Ishikawa (cell line): ENCODE results near the gene S100A13.

ENCODE experiments used
- CEBPB ChIP-seq: IDR thresholded peaks from 2 replicates; pipeline ENCODE4 v1.6.1; 2012
- CREB1 ChIP-seq: IDR thresholded peaks from 2 replicates; pipeline ENCODE4 v1.6.1; 2012; ENCODE audit warnings: low read depth
- EGR1 ChIP-seq: IDR thresholded peaks from 2 replicates; pipeline ENCODE4 v1.6.1; 2012
- EP300 ChIP-seq: IDR thresholded peaks from 2 replicates; pipeline ENCODE4 v1.6.1; 2012; ENCODE audit warnings: borderline replicate concordance
- FOXM1 ChIP-seq: IDR thresholded peaks from 2 replicates; pipeline ENCODE4 v1.6.1; 2012; ENCODE audit warnings: low read depth, borderline replicate concordance
- MAX ChIP-seq: IDR thresholded peaks from 2 replicates; pipeline ENCODE4 v1.6.1; 2012
- RAD21 ChIP-seq: IDR thresholded peaks from 2 replicates; pipeline ENCODE4 v1.6.1; 2012; ENCODE audit warnings: low read depth
- TAF1 ChIP-seq: IDR thresholded peaks from 2 replicates; pipeline ENCODE4 v1.6.1; 2012; ENCODE audit warnings: low read depth, mild to moderate bottlenecking
- ZBTB7A ChIP-seq: IDR thresholded peaks from 2 replicates; pipeline ENCODE4 v1.6.1; 2012; ENCODE audit warnings: low read depth
- TF ChIP-seq, protein P1 (sequence below): IDR thresholded peaks from 2 replicates; pipeline ENCODE4 v1.6.1; 2012
- TF ChIP-seq, protein P2 (sequence below): IDR thresholded peaks from 2 replicates; pipeline ENCODE4 v1.6.1; 2012; ENCODE audit warnings: low read depth, mild to moderate bottlenecking

GRCh38 chr1:153610334-153610733 lies 17.0 kb downstream of the S100A13 start:
- TF ChIP-seq, protein P1, sequence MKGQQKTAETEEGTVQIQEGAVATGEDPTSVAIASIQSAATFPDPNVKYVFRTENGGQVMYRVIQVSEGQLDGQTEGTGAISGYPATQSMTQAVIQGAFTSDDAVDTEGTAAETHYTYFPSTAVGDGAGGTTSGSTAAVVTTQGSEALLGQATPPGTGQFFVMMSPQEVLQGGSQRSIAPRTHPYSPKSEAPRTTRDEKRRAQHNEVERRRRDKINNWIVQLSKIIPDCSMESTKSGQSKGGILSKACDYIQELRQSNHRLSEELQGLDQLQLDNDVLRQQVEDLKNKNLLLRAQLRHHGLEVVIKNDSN: no peak
- TF ChIP-seq EP300: no peak
- TF ChIP-seq, protein P2, sequence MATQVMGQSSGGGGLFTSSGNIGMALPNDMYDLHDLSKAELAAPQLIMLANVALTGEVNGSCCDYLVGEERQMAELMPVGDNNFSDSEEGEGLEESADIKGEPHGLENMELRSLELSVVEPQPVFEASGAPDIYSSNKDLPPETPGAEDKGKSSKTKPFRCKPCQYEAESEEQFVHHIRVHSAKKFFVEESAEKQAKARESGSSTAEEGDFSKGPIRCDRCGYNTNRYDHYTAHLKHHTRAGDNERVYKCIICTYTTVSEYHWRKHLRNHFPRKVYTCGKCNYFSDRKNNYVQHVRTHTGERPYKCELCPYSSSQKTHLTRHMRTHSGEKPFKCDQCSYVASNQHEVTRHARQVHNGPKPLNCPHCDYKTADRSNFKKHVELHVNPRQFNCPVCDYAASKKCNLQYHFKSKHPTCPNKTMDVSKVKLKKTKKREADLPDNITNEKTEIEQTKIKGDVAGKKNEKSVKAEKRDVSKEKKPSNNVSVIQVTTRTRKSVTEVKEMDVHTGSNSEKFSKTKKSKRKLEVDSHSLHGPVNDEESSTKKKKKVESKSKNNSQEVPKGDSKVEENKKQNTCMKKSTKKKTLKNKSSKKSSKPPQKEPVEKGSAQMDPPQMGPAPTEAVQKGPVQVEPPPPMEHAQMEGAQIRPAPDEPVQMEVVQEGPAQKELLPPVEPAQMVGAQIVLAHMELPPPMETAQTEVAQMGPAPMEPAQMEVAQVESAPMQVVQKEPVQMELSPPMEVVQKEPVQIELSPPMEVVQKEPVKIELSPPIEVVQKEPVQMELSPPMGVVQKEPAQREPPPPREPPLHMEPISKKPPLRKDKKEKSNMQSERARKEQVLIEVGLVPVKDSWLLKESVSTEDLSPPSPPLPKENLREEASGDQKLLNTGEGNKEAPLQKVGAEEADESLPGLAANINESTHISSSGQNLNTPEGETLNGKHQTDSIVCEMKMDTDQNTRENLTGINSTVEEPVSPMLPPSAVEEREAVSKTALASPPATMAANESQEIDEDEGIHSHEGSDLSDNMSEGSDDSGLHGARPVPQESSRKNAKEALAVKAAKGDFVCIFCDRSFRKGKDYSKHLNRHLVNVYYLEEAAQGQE: no peak
- TF ChIP-seq FOXM1: no peak
- TF ChIP-seq TAF1: no peak
- TF ChIP-seq MAX: no peak
- no peak for TF ChIP-seq CEBPB
- TF ChIP-seq RAD21: no peak
- TF ChIP-seq CREB1: no peak
- TF ChIP-seq ZBTB7A: no peak
- no peak for TF ChIP-seq EGR1
